ENCODE results near the gene SMG6.

The SMG6 gene

GRCh38 chr17:2070241-2071023 is 233.2 kb downstream of the SMG6 start:
- no peak for DNase-seq

- DNase-seq = no peak
Observed at GRCh38 chr17:2068519-2069051, 235.0 kb downstream of the SMG6 start.

- DNase-seq = no peak
Observed at GRCh38 chr17:2068031-2068518, 235.5 kb downstream of the SMG6 start.

GRCh38 chr17:2067608-2068024 is 236.0 kb downstream of the SMG6 start:
- DNase-seq = no peak

- no peak for DNase-seq
Observed at GRCh38 chr17:2067048-2067561, 236.5 kb downstream of the SMG6 start.

- DNase-seq = no peak
Observed at GRCh38 chr17:2065949-2066400, 237.6 kb downstream of the SMG6 start.

GRCh38 chr17:2064980-2065785 is 238.4 kb downstream of the SMG6 start:
- no peak for DNase-seq

GRCh38 chr17:2064520-2064971 is 239.0 kb downstream of the SMG6 start:
- DNase-seq = no peak

- DNase-seq = no peak
Observed at GRCh38 chr17:2064147-2064489, 239.5 kb downstream of the SMG6 start.

GRCh38 chr17:2063261-2064146 is 240.1 kb downstream of the SMG6 start:
- no peak for DNase-seq

GRCh38 chr17:2062571-2063183 is 240.9 kb downstream of the SMG6 start:
- no peak for DNase-seq

GRCh38 chr17:2061441-2061958 is 242.1 kb downstream of the SMG6 start:
- no peak for DNase-seq

GRCh38 chr17:2060681-2061440 is 242.7 kb downstream of the SMG6 start:
- no peak for DNase-seq

- no peak for DNase-seq
Observed at GRCh38 chr17:2060385-2060658, 243.3 kb downstream of the SMG6 start.

- DNase-seq = no peak
Observed at GRCh38 chr17:2059547-2060384, 243.8 kb downstream of the SMG6 start.

GRCh38 chr17:2058586-2059546 is 244.7 kb downstream of the SMG6 start:
- no peak for DNase-seq

GRCh38 chr17:2057760-2058585 is 245.6 kb downstream of the SMG6 start:
- no peak for DNase-seq
